Stimulated activated CD8-positive, alpha-beta memory T cell treated with anti-CD3 and anti-CD28 coated beads, Interleukin-15, amount 100 ng/mL, for 48 hours (primary cell): Measurements from ENCODE around the gene STK35.
"Not testable (repeated sequence)": the region's sequence is repeated elsewhere in the genome, so short reads cannot be mapped to it uniquely, and the experiment has no call there.

ENCODE experiments used
- DNase-seq, 2 donors: peaks; one replicate each; pipeline ENCODE4 v3.0.0-alpha.2; 2020; ENCODE audit warnings: low read depth in 2 of 2

Gene STK35

DNA sequence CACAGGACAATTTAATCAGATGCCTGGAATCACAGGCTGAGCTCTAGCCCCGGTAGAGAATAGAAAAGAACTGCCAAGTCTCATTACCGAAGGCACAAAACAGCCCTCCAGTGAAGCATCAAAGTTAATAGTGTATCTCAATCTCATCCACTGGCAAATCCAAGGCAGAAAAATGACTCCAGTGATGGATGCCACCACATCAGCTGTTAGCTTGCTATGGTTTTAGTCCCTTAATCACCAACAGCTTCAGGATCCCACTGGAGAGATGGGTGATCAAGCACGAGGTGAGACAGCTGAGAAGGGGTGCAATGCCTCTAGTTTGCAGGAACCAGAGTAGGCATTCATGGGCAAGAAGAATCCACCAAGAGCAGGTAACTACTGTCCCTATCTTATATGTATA is 81.8 kb downstream of the STK35 start:
- no peak for DNase-seq

DNA sequence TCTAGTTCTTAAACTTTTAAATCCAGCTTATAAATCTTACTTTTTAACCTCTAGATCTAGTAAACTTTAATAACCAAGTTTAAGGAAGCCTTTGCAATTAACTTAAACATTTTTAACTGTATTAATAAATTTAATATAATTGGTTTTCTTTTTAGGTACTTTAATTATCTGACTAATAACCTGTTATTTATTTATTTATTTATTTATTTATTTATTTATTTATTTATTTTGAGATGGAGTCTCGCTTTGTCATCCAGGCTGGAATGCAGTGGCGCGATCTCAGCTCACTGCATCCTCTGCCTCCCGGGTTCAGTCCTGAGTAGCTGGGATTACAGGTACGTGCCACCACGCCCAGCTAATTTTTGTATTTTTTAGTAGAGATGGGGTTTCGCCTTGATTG is 83.3 kb downstream of the STK35 start:
- DNase-seq = not testable (repeated sequence)

DNA sequence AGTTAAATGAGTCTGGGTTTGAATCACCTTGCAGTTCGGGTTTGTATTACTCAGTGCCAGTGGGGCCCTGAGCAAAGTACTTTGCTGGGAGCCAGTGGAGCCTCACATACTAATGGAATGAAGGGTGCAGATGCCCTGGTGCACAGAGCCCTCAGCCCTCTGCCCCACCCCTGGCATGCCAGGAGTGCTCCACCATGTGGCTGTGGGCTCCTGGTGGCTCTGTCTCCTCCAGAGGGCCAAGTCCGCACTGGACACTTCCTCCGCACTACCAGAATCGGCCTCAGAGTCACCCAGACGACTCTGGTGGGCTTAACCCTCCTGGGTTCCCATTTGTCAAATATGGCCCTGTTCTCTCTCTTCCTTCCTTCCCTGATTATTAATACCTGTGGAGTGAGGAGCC is 94.0 kb downstream of the STK35 start:
- no peak for DNase-seq

DNA sequence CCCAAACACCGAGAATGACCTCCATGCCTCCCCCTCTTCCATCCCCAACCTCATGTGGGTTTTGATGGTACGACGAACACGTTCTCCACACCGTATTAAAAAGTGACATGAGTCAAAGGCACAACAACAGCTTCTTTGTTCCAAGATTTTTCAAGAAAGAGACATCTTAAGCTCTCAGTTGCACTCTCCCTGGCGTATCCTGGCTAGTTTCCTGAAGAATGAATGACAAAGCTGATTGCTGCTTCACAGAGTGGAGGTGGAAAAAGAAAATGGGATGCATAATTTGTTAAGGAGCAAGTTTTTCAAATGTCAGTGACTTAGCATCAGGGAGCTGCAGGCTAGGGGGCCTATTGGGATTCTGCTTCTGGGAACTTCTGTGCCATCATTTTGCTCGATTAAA is 95.5 kb downstream of the STK35 start:
- DNase-seq = no peak
